NCI-H187 treated with DMSO at 0.1 percent for 48 hours (cell line): ENCODE data around the gene SMPD3.

Source experiments
- DNase-seq: peaks from one replicate; lab custom pipeline; 2025; lab: John Stamatoyannopoulos, UW

Gene SMPD3

DNA sequence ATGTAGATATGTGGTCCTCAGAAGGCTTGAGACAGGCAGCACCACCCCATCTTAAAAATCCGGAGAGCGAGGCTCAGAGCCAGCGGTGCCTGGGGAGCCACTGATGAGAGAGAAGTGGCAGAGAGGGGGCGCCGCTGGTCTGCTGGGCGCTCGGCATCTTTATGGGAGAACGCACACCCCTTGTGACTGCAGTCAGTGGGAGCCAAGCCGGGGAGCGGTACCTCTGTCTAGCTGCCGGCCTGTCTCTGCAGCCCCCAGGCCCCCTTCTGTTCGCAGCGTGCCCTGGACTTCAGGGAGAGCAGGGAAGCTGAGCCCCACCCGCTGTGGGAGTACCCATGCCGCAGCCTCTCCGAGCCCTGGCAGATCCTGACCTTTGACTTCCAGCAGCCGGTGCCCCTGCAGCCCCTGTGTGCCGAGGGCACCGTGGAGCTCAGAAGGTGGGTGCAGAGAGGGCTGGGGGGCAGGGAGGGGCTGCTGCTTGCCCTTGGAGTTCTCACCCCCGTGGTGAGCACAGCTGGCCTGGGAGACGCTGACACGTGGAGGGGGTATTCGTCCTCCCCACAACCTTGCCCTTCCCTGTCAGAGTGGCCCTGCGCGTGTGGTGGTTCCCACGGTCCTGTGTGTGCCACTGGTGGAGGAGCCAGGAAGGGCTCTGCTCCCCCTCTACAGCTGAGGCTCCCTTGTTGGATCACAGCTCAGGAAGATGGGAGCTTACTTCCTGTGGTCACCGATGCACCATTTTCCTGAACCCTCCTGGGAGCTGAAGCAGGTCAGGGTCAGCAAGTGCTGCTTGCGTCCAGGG, 92.7 kb downstream of the SMPD3 start:
- DNase-seq, result no peak

- no peak for DNase-seq
Measured at GRCh38 chr16:68354816-68355215, 93.5 kb downstream of the SMPD3 start.

DNA sequence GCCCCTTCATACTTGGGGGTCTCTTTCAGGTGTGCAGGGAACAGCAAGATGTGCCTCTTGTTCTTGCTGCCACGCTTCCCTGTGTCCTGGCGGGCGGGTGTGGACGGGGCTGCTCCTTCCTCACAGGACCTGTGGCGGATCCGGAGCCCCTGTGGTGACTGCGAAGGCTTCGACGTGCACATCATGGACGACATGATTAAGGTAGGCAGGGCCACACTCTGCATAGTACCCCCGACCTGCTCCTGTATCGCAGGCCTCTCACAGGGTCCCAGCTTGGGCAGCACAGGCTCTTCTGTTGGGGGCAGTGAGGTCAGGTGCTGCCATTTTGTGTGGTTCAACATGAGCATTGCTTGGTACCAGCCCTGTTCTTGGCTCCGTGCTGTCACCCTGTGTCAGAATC, 94.9 kb downstream of the SMPD3 start:
- DNase-seq, result no peak

GRCh38 chr16:68351991-68352431, 96.3 kb downstream of the SMPD3 start:
- peak; percentile 25 for DNase-seq

DNA sequence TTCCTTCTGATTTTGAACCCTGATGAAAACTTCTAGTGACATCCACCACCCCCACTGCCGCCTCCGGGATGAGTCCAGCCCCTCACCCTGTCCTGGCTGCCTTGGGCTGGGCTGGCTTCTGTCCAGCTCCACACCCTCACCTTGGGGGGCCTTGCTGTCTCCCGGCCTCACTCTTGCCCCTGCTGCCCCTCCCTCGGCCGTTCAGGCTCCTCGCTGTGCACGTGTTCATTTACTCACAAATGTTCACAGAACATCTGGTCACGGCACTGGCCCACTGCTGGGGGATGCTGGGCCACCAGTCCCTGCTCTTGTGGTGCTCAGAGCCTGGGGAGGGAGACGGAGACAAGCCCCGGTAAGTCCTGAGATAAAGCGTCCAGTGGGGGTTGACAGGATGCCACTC, 96.8 kb downstream of the SMPD3 start:
- no peak for DNase-seq

DNA sequence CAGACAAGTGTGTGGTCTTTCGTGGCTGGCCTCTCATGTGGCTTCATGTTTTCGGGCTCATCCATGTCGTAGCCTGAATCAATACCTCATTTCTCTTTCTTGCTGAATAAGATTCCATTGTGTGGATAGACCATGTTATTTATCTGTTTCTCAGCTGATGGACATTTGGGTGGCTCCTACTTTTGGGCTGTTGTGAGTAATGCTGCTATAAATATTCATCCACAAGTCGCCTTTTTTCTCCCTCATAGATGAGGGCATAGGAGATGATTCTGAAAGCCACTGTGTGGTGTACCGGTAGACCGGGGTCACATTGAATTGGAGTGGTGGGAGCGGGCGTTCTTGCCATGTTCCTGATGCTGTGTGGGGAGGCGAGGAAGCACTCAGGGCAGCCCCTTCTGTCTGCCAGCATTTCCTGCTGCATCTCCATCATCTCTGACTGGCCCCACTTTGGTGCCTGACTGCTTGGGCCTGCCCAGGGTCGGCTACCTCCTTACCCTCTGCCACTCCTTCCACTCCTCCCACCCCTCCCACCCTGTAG, 97.4 kb downstream of the SMPD3 start:
- no peak for DNase-seq

GRCh38 chr16:68349838-68350410, 98.4 kb downstream of the SMPD3 start:
- no peak for DNase-seq

GRCh38 chr16:68348639-68349445, 99.5 kb downstream of the SMPD3 start:
- no peak for DNase-seq

GRCh38 chr16:68347605-68348004, 100.7 kb downstream of the SMPD3 start:
- no peak for DNase-seq

- no peak for DNase-seq
Measured at GRCh38 chr16:68346892-68347480, 101.3 kb downstream of the SMPD3 start.

GRCh38 chr16:68345958-68346635, 102.2 kb downstream of the SMPD3 start:
- no peak for DNase-seq

DNA sequence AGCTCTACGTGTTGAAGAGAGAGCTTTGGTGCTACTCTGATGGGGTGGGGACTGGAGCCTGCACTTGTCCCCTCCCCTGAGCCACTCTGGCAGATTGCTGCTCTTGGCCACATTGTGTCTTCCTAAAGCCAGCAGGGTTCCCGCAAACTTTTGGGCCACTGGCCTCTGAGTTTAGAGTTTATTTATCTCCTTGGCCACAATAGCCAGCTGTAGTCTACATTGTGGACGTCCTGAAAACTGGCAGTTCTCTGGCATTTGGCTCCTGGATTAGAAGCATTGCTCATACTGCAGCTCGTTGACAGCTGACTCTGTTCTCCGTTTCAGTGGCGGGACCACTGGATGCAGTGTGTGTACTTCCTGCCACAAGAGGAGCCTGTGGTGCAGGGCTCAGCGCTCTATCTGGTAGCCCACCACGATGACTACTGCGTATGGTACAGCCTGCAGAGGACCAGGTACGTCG, 102.9 kb downstream of the SMPD3 start:
- DNase-seq, result no peak

GRCh38 chr16:68344252-68344651, 104.1 kb downstream of the SMPD3 start:
- no peak for DNase-seq

DNA sequence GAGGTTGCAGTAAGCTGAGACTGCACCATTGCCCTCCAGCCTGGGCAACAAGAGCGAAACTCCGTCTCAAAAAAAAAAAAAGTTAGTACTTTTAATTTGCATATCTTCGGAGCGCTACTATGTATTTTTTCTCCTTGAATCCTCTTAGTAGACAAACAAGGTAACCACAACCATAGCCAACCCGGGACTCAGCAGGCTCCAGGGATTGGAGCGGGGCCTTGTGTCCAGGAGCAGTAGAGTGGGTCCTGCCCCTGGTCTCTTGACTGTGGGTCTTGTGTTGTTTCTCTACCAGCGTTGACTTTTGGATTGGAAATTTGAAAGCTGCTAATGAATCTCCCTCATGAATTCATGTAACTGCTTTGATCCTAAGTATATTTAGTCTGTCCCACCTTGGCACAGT, 105.2 kb downstream of the SMPD3 start:
- no peak for DNase-seq

GRCh38 chr16:68342620-68343019, 105.7 kb downstream of the SMPD3 start:
- DNase-seq, result no peak

GRCh38 chr16:68339214-68339613, 109.1 kb downstream of the SMPD3 start:
- no peak for DNase-seq

DNA sequence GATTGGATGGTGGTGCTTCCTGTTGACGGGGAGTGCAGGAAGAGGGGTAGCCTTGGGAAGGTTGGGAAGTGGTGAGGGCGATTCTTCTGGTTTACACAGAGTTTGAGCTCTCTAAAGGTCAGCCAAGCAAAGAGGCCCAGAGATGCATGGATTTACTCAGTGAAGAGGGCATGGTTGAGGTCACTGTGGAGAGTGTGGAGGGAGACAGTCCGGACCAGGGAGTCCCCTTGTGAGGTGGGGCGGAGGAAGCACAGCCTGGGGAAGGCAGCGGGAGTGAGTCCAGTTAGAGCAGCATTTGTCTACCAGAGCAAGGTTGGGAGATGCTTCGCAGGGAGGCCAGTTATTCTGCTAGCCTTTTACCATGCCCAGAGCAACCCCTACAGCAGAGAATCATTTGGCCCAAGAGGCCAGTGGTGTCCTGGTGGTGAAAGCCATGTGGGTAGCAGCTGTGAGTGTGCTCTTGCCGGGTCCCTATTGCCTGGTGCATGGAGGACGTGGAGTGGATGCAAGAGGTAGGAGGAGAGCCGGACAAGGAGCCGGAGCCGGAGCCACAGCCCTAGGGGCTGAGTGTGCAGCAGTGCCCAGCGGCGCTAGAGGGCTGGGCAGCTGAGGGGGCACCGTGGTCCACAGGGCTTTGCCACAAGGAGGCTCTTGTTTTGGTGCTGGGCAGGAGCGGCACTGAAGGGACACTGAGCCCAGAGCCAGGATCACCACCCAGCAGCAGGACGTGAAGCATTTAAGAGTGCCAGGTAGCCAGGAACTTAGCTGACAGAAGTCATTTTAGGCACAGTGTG, 109.8 kb downstream of the SMPD3 start:
- DNase-seq, result no peak

GRCh38 chr16:68335175-68335574, 113.1 kb downstream of the SMPD3 start:
- DNase-seq, result no peak

- DNase-seq, result peak; percentile 32
Measured at GRCh38 chr16:68332411-68333121, 115.7 kb downstream of the SMPD3 start.

GRCh38 chr16:68331879-68332410, 116.4 kb downstream of the SMPD3 start:
- no peak for DNase-seq
